Testis (tissue), 2 donors: ENCODE results near the gene VIL1.

Experiments
- POLR2A ChIP-seq: fragments of 450-650 bp; IDR thresholded peaks from one replicate; pipeline ENCODE4 v1.6.1; 2017; ENCODE audit warnings: antibody characterized with exemption, mild to moderate bottlenecking, moderate library complexity
- TF ChIP-seq, protein P1 (sequence below), 3 experiments: fragments of 450-650 bp in 2 of 3; fragments of 200-600 bp in 1 of 3; sonication (generic) in 1 of 3; IDR thresholded peaks; one replicate each; pipeline ENCODE4 v1.5.1; 2016 to 2019; ENCODE audit warnings: antibody characterized with exemption in 3 of 3, mild to moderate bottlenecking in 2 of 3, moderate library complexity in 1 of 3

DNA sequence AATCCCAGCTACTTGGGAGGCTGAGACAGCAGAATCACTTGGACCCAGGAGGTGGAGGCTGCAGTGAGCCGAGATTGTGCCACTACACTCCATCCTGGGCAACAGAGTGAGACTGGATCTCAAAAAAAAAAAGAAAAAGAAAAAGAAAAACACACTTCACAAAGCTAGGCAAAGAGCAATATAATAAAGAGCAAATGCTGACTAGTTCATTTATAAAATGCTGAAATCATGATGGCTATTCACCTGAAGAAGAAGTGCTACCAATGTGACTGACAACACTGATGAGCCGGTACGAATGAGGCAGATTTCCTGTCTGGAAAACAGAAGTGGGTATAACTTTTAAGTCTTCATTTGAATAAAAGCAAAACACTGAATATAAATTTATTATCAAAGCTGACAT, 37.9 kb downstream of the VIL1 start:
- TF ChIP-seq, protein P1, sequence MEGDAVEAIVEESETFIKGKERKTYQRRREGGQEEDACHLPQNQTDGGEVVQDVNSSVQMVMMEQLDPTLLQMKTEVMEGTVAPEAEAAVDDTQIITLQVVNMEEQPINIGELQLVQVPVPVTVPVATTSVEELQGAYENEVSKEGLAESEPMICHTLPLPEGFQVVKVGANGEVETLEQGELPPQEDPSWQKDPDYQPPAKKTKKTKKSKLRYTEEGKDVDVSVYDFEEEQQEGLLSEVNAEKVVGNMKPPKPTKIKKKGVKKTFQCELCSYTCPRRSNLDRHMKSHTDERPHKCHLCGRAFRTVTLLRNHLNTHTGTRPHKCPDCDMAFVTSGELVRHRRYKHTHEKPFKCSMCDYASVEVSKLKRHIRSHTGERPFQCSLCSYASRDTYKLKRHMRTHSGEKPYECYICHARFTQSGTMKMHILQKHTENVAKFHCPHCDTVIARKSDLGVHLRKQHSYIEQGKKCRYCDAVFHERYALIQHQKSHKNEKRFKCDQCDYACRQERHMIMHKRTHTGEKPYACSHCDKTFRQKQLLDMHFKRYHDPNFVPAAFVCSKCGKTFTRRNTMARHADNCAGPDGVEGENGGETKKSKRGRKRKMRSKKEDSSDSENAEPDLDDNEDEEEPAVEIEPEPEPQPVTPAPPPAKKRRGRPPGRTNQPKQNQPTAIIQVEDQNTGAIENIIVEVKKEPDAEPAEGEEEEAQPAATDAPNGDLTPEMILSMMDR (IDR thresholded peaks at IDR 0.05), result no peak
- no peak for TF ChIP-seq POLR2A
